Measurements from ENCODE around the gene WWOX.
A peak's percentile ranks its signal among the peaks of the same experiment; 100 is the strongest.

WWOX gene

DNA sequence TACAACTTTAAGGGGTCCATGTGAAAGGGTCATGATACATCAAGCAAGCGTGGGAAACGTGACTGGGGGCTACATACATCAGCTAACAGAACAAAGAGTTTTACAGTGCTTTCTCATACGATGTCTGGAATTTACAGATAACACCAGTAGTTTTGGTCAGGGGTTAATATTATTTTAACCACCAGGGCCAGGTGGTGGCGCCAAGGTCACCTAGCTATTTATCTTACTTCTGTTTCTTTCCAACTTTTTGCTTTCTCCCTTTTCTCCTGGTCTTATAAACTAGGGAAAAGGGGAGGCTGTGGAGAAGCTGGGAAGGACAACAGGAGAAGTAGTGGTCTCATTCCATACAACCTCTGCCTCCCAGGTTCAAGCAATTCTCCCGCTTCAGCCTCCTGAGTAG lies 39.2 kb upstream of the WWOX start:
- DNase-seq (no peak), ATAC-seq (ENCODE audit: insufficient read depth, low read depth) (no peak)
- H3K27ac ChIP-seq (ENCODE audit: low read length), result no peak overlapping the region
- H3K9ac ChIP-seq (ENCODE audit: low read depth, low read length), result no peak overlapping the region
- no peaks in the 10 kb centered on the region for H3K4me1 ChIP-seq (ENCODE audit: insufficient read depth, low read length)
- H3K36me3 ChIP-seq (ENCODE audit: insufficient read depth, low read length), result no peaks in the 10 kb centered on the region
- no peaks in the 10 kb centered on the region for H4K20me1 ChIP-seq (ENCODE audit: insufficient read depth, low read length)
- H3K27me3 ChIP-seq (ENCODE audit: insufficient read depth, low read length, poor library complexity), result peaks cover 11% of the 10 kb centered on the region
- H3K4me2 ChIP-seq (ENCODE audit: insufficient read depth, low read length), result no peak overlapping the region
- no peaks in the 10 kb centered on the region for H3K79me2 ChIP-seq (ENCODE audit: insufficient read depth, low read length)
- H3K4me3 ChIP-seq (ENCODE audit: low read depth in 1 of 2, low read length in 2 of 2), result no peak overlapping the region
- no peak overlapping the region for H2AFZ ChIP-seq (ENCODE audit: low read depth, low read length)
- H3K9me3 ChIP-seq (ENCODE audit: insufficient read depth, low read length, severe bottlenecking), result no peaks in the 10 kb centered on the region
- TF ChIP-seq, protein P1, sequence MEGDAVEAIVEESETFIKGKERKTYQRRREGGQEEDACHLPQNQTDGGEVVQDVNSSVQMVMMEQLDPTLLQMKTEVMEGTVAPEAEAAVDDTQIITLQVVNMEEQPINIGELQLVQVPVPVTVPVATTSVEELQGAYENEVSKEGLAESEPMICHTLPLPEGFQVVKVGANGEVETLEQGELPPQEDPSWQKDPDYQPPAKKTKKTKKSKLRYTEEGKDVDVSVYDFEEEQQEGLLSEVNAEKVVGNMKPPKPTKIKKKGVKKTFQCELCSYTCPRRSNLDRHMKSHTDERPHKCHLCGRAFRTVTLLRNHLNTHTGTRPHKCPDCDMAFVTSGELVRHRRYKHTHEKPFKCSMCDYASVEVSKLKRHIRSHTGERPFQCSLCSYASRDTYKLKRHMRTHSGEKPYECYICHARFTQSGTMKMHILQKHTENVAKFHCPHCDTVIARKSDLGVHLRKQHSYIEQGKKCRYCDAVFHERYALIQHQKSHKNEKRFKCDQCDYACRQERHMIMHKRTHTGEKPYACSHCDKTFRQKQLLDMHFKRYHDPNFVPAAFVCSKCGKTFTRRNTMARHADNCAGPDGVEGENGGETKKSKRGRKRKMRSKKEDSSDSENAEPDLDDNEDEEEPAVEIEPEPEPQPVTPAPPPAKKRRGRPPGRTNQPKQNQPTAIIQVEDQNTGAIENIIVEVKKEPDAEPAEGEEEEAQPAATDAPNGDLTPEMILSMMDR (IDR thresholded peaks at IDR 0.05; ENCODE audit: borderline replicate concordance, extremely low read depth, low read length, poor library complexity, severe bottlenecking), result peak; percentile 19
- no peak for TF ChIP-seq EZH2 (IDR thresholded peaks at IDR 0.05; ENCODE audit: borderline replicate concordance, low read depth, low read length, severe bottlenecking)

DNA sequence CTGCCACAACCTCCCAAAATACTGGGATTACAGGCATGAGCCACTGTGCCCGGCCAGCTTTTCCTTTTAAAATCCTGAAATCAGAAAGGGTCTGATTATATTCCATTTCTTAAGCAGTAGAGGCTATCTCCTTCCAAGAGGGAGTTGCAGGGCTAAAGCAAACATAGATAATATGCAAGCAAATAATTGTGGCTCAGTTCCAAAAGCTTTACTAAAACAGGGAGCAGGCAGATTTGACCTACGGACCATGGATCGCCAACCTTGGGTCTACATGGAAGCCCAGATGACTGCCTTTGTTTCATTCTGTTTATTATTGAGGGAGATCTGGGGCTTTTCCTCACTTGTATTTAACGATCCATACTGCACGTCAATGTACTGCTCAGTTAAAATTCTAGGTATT lies 38.6 kb upstream of the WWOX start:
- DNase-seq (no peak), ATAC-seq (ENCODE audit: insufficient read depth, low read depth) (no peak)
- Histone ChIP-seq H3K27me3 (ENCODE audit: insufficient read depth, low read length, poor library complexity) (peaks cover 11% of the 10 kb centered on the region), H3K4me1 (ENCODE audit: insufficient read depth, low read length) (no peaks in the 10 kb centered on the region), H4K20me1 (ENCODE audit: insufficient read depth, low read length) (no peaks in the 10 kb centered on the region), H3K27ac (ENCODE audit: low read length) (no peak overlapping the region), H3K9me3 (ENCODE audit: insufficient read depth, low read length, severe bottlenecking) (no peaks in the 10 kb centered on the region), H3K79me2 (ENCODE audit: insufficient read depth, low read length) (no peaks in the 10 kb centered on the region), H3K36me3 (ENCODE audit: insufficient read depth, low read length) (no peaks in the 10 kb centered on the region), H3K9ac (ENCODE audit: low read depth, low read length) (no peak overlapping the region), H2AFZ (ENCODE audit: low read depth, low read length) (no peak overlapping the region), H3K4me2 (ENCODE audit: insufficient read depth, low read length) (no peak overlapping the region), H3K4me3 (ENCODE audit: low read depth in 1 of 2, low read length in 2 of 2) (no peak overlapping the region)
- no peak for TF ChIP-seq EZH2 (IDR thresholded peaks at IDR 0.05; ENCODE audit: borderline replicate concordance, low read depth, low read length, severe bottlenecking)
- TF ChIP-seq, protein P1 (IDR thresholded peaks at IDR 0.05; ENCODE audit: borderline replicate concordance, extremely low read depth, low read length, poor library complexity, severe bottlenecking), result no peak

DNA sequence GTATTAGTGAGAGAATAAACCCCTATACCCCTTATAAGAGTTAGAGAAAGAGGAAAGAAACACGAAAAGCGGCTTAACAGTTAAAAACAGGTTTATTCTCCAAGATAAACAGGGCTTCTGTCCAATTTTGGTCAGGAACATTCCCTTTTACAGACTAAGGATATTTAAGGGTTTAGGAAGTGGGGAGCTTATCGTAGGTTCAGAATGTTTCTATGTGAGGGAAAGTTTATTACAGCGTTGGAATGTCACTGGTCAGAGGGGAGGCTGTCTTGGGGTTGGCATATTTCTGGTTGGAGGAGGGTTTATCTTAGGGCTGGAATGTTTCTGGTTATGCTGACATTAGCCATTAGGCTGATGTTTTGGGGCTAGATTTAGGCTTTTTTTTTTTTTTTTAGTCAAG lies 34.1 kb upstream of the WWOX start:
- Histone ChIP-seq H3K27ac (ENCODE audit: low read length) (no peak overlapping the region), H3K27me3 (ENCODE audit: insufficient read depth, low read length, poor library complexity) (peaks cover 11% of the 10 kb centered on the region), H3K9ac (ENCODE audit: low read depth, low read length) (no peak overlapping the region), H3K79me2 (ENCODE audit: insufficient read depth, low read length) (no peaks in the 10 kb centered on the region), H3K9me3 (ENCODE audit: insufficient read depth, low read length, severe bottlenecking) (no peaks in the 10 kb centered on the region), H3K4me2 (ENCODE audit: insufficient read depth, low read length) (no peak overlapping the region), H4K20me1 (ENCODE audit: insufficient read depth, low read length) (no peaks in the 10 kb centered on the region), H3K4me3 (ENCODE audit: low read depth in 1 of 2, low read length in 2 of 2) (no peak overlapping the region), H3K36me3 (ENCODE audit: insufficient read depth, low read length) (no peaks in the 10 kb centered on the region), H2AFZ (ENCODE audit: low read depth, low read length) (no peak overlapping the region), H3K4me1 (ENCODE audit: insufficient read depth, low read length) (no peaks in the 10 kb centered on the region)
- ATAC-seq (ENCODE audit: insufficient read depth, low read depth), result no peak
- no peak for DNase-seq
- TF ChIP-seq, protein P1 (IDR thresholded peaks at IDR 0.05; ENCODE audit: borderline replicate concordance, extremely low read depth, low read length, poor library complexity, severe bottlenecking), result no peak
- TF ChIP-seq EZH2 (IDR thresholded peaks at IDR 0.05; ENCODE audit: borderline replicate concordance, low read depth, low read length, severe bottlenecking), result no peak

DNA sequence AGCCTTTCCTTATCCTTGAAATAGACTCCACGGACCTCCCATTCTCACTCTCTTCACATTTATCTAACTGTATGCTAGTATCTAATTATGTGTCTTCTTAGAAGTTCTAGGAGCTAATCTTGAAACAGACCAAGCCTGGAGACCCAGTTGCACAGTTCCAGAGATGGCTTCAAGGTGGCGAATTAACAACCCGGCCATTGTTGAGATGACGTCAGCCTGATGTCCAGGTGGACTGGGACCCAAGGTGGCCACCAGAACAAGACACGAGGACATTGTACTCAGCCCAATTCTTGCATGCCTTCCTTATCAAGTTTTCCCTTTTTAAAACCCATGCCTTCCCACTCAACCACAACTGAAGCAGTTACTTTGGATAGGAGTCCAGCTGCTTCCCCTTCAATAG lies 29.5 kb upstream of the WWOX start:
- no peaks in the 10 kb centered on the region for H4K20me1 ChIP-seq (ENCODE audit: insufficient read depth, low read length)
- DNase-seq (no peak), ATAC-seq (ENCODE audit: insufficient read depth, low read depth) (no peak)
- no peaks in the 10 kb centered on the region for H3K4me1 ChIP-seq (ENCODE audit: insufficient read depth, low read length)
- H2AFZ ChIP-seq (ENCODE audit: low read depth, low read length), result no peak overlapping the region
- H3K4me3 ChIP-seq (ENCODE audit: low read depth in 1 of 2, low read length in 2 of 2), result no peak overlapping the region
- no peak overlapping the region for H3K27ac ChIP-seq (ENCODE audit: low read length)
- no peak overlapping the region for H3K9ac ChIP-seq (ENCODE audit: low read depth, low read length)
- no peaks in the 10 kb centered on the region for H3K36me3 ChIP-seq (ENCODE audit: insufficient read depth, low read length)
- H3K79me2 ChIP-seq (ENCODE audit: insufficient read depth, low read length), result no peaks in the 10 kb centered on the region
- no peak for TF ChIP-seq EZH2 (IDR thresholded peaks at IDR 0.05; ENCODE audit: borderline replicate concordance, low read depth, low read length, severe bottlenecking)
- TF ChIP-seq, protein P1 (IDR thresholded peaks at IDR 0.05; ENCODE audit: borderline replicate concordance, extremely low read depth, low read length, poor library complexity, severe bottlenecking), result no peak
- H3K9me3 ChIP-seq (ENCODE audit: insufficient read depth, low read length, severe bottlenecking), result no peaks in the 10 kb centered on the region
- no peaks in the 10 kb centered on the region for H3K27me3 ChIP-seq (ENCODE audit: insufficient read depth, low read length, poor library complexity)
- no peak overlapping the region for H3K4me2 ChIP-seq (ENCODE audit: insufficient read depth, low read length)
